ENCODE measurements around the gene CCDC187. TPM values are rescaled to one million over a fixed set of nuclear protein-coding genes. Genes with fewer than 3 reads are reported as not detected.

CCDC187 gene
- total RNA-seq, 1 donor from 2014 or later = not detected

- no peak for TF ChIP-seq CTCF (IDR thresholded peaks at IDR 0.05)
- Mint-ChIP-seq H3K27ac (ENCODE audit: unreplicated experiment) (no peak overlapping the region), H3K27me3 (ENCODE audit: low read depth) (no peaks in the 10 kb centered on the region), H3K9me3 (ENCODE audit: low read depth) (peaks cover 18% of the 10 kb centered on the region), H3K36me3 (ENCODE audit: low read depth) (peaks cover 7% of the 10 kb centered on the region), H3K4me1 (ENCODE audit: low read depth) (no peaks in the 10 kb centered on the region), H3K4me3 (ENCODE audit: unreplicated experiment) (no peak overlapping the region)
- no peak for DNase-seq (ENCODE audit: low spot score)
Observed at GRCh38 chr9:136314944-136315343, 11.1 kb upstream of the CCDC187 start.

GRCh38 chr9:136314056-136314416, 10.1 kb upstream of the CCDC187 start:
- H3K27ac Mint-ChIP-seq (ENCODE audit: unreplicated experiment) = no peak overlapping the region
- peaks cover 7% of the 10 kb centered on the region for H3K36me3 Mint-ChIP-seq (ENCODE audit: low read depth)
- H3K27me3 Mint-ChIP-seq (ENCODE audit: low read depth) = no peaks in the 10 kb centered on the region
- H3K4me3 Mint-ChIP-seq (ENCODE audit: unreplicated experiment) = no peak overlapping the region
- TF ChIP-seq CTCF (IDR thresholded peaks at IDR 0.05) = no peak
- no peaks in the 10 kb centered on the region for H3K4me1 Mint-ChIP-seq (ENCODE audit: low read depth)
- peaks cover 18% of the 10 kb centered on the region for H3K9me3 Mint-ChIP-seq (ENCODE audit: low read depth)
- no peak for DNase-seq (ENCODE audit: low spot score)

GRCh38 chr9:136313111-136314055, 9.5 kb upstream of the CCDC187 start:
- Mint-ChIP-seq H3K36me3 (ENCODE audit: low read depth) (peaks cover 7% of the 10 kb centered on the region), H3K4me1 (ENCODE audit: low read depth) (no peaks in the 10 kb centered on the region), H3K27me3 (ENCODE audit: low read depth) (no peaks in the 10 kb centered on the region), H3K27ac (ENCODE audit: unreplicated experiment) (no peak overlapping the region), H3K9me3 (ENCODE audit: low read depth) (peaks cover 18% of the 10 kb centered on the region), H3K4me3 (ENCODE audit: unreplicated experiment) (no peak overlapping the region)
- DNase-seq (ENCODE audit: low spot score) = no peak
- no peak for TF ChIP-seq CTCF (IDR thresholded peaks at IDR 0.05)

- no peak overlapping the region for H3K27ac Mint-ChIP-seq (ENCODE audit: unreplicated experiment)
- H3K27me3 Mint-ChIP-seq (ENCODE audit: low read depth) = no peaks in the 10 kb centered on the region
- peaks cover 7% of the 10 kb centered on the region for H3K36me3 Mint-ChIP-seq (ENCODE audit: low read depth)
- DNase-seq (ENCODE audit: low spot score) = no peak
- no peak overlapping the region for H3K4me3 Mint-ChIP-seq (ENCODE audit: unreplicated experiment)
- H3K4me1 Mint-ChIP-seq (ENCODE audit: low read depth) = no peaks in the 10 kb centered on the region
- TF ChIP-seq CTCF (IDR thresholded peaks at IDR 0.05) = peak; percentile 77
- H3K9me3 Mint-ChIP-seq (ENCODE audit: low read depth) = peaks cover 18% of the 10 kb centered on the region
Observed at GRCh38 chr9:136312436-136312835, 8.5 kb upstream of the CCDC187 start.

GRCh38 chr9:136312009-136312375, 8.1 kb upstream of the CCDC187 start:
- no peak for DNase-seq (ENCODE audit: low spot score)
- peaks cover 7% of the 10 kb centered on the region for H3K36me3 Mint-ChIP-seq (ENCODE audit: low read depth)
- no peak for TF ChIP-seq CTCF (IDR thresholded peaks at IDR 0.05)
- no peak overlapping the region for H3K4me3 Mint-ChIP-seq (ENCODE audit: unreplicated experiment)
- H3K4me1 Mint-ChIP-seq (ENCODE audit: low read depth) = no peaks in the 10 kb centered on the region
- peaks cover 18% of the 10 kb centered on the region for H3K9me3 Mint-ChIP-seq (ENCODE audit: low read depth)
- H3K27ac Mint-ChIP-seq (ENCODE audit: unreplicated experiment) = no peak overlapping the region
- no peaks in the 10 kb centered on the region for H3K27me3 Mint-ChIP-seq (ENCODE audit: low read depth)
